ENCODE data around the gene HTRA1.

DNA sequence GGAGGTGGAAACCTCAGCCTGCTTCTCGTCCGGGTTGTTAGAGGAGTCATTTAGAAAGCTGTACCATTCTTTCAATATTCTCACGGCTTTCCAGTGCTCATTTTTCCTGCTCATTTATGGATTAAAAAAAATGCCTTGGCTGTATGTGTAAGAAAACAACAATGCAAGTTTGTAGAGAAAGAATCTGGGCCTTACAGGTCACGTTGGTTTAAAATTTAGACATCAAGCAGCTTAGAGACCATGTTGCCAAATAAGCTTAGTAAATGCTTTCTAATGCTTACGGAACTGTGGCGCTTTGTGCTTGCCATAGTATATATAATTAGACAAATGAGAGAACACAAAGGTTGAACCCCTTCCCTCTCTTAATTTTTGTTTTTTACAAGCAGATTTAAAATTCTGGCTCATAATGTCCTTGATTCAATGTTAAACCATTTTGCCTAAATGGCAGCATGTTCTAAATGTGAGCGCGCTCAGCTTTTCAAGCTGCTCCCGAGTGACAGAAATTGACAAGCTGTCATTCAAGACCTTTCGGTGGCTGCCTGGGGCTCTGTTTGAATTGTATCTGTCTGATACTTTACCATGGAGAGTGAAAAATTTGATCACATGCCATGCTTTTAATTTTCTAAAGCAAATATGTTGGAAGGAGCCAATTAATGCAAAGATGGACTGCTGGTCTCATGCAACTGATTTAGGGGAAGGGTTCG, 5.8 kb upstream of the HTRA1 start:
- TF ChIP-seq, protein P1, sequence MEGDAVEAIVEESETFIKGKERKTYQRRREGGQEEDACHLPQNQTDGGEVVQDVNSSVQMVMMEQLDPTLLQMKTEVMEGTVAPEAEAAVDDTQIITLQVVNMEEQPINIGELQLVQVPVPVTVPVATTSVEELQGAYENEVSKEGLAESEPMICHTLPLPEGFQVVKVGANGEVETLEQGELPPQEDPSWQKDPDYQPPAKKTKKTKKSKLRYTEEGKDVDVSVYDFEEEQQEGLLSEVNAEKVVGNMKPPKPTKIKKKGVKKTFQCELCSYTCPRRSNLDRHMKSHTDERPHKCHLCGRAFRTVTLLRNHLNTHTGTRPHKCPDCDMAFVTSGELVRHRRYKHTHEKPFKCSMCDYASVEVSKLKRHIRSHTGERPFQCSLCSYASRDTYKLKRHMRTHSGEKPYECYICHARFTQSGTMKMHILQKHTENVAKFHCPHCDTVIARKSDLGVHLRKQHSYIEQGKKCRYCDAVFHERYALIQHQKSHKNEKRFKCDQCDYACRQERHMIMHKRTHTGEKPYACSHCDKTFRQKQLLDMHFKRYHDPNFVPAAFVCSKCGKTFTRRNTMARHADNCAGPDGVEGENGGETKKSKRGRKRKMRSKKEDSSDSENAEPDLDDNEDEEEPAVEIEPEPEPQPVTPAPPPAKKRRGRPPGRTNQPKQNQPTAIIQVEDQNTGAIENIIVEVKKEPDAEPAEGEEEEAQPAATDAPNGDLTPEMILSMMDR (IDR thresholded peaks at IDR 0.05): no peak
- TF ChIP-seq POLR2AphosphoS5 (IDR thresholded peaks at IDR 0.05): no peak
- TF ChIP-seq POLR2A (IDR thresholded peaks at IDR 0.05): no peak
